ENCODE measurements around the gene CHP2.

The CHP2 gene

DNA sequence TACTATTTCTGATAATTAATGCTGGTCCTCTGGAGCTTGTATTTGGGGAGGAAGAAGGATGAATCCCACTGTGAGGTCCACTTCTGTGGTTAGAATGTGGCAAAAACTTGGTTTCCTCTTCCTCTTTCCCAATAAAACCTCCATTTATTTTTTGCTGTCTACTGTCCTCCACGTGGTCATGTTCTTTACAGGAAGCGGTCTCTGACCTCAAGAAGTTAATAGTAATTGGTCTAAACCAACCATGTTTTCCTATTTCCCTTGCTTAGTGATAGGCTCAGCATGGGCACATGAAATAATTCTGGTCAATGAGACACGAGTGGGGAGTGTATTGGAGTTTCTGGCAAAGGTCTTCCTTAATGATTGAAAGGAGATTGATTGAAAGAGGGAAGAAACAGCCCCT, 33.9 kb downstream of the CHP2 start:
- TF ChIP-seq TAF1 (IDR thresholded peaks at IDR 0.05; ENCODE audit: low read depth): no peak
- no peak for TF ChIP-seq EGR1 (IDR thresholded peaks at IDR 0.05)
- TF ChIP-seq CEBPB (IDR thresholded peaks at IDR 0.05): no peak
- TF ChIP-seq RAD21 (IDR thresholded peaks at IDR 0.05; ENCODE audit: low read depth): no peak
- TF ChIP-seq, protein P1, sequence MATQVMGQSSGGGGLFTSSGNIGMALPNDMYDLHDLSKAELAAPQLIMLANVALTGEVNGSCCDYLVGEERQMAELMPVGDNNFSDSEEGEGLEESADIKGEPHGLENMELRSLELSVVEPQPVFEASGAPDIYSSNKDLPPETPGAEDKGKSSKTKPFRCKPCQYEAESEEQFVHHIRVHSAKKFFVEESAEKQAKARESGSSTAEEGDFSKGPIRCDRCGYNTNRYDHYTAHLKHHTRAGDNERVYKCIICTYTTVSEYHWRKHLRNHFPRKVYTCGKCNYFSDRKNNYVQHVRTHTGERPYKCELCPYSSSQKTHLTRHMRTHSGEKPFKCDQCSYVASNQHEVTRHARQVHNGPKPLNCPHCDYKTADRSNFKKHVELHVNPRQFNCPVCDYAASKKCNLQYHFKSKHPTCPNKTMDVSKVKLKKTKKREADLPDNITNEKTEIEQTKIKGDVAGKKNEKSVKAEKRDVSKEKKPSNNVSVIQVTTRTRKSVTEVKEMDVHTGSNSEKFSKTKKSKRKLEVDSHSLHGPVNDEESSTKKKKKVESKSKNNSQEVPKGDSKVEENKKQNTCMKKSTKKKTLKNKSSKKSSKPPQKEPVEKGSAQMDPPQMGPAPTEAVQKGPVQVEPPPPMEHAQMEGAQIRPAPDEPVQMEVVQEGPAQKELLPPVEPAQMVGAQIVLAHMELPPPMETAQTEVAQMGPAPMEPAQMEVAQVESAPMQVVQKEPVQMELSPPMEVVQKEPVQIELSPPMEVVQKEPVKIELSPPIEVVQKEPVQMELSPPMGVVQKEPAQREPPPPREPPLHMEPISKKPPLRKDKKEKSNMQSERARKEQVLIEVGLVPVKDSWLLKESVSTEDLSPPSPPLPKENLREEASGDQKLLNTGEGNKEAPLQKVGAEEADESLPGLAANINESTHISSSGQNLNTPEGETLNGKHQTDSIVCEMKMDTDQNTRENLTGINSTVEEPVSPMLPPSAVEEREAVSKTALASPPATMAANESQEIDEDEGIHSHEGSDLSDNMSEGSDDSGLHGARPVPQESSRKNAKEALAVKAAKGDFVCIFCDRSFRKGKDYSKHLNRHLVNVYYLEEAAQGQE (IDR thresholded peaks at IDR 0.05; ENCODE audit: low read depth): no peak
- TF ChIP-seq CREB1 (IDR thresholded peaks at IDR 0.05; ENCODE audit: low read depth): no peak

DNA sequence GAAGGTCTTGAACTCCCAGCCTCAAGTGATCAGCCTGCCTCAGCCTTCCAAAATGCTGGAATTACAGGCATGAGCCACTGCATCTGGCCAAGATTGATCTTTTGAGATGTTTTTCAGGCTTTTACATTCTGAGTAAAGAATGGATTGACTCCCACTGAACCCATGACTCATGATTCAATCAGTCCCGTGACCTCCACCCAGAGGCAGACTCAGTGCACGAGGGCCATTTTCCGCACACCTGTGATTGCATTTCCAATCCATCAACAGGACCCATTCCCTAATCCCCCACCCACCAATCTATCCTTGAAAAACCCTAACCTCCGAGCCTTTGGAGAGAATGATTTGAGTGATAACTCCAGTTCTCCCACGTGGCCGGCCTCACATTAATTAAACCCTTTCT, 40.6 kb downstream of the CHP2 start:
- TF ChIP-seq, protein P1 (IDR thresholded peaks at IDR 0.05; ENCODE audit: low read depth): no peak
- TF ChIP-seq TCF12 (IDR thresholded peaks at IDR 0.05; ENCODE audit: low read depth) (no peak), CREB1 (IDR thresholded peaks at IDR 0.05; ENCODE audit: low read depth) (no peak), ZBTB7A (IDR thresholded peaks at IDR 0.05; ENCODE audit: low read depth) (no peak), CEBPB (IDR thresholded peaks at IDR 0.05) (no peak), RAD21 (IDR thresholded peaks at IDR 0.05; ENCODE audit: low read depth) (no peak), YY1 (IDR thresholded peaks at IDR 0.05; ENCODE audit: low read depth) (no peak), NFIC (IDR thresholded peaks at IDR 0.05) (no peak), FOXM1 (IDR thresholded peaks at IDR 0.05; ENCODE audit: borderline replicate concordance, low read depth) (no peak), EP300 (IDR thresholded peaks at IDR 0.05; ENCODE audit: borderline replicate concordance) (no peak), TAF1 (IDR thresholded peaks at IDR 0.05; ENCODE audit: low read depth) (no peak), EGR1 (IDR thresholded peaks at IDR 0.05) (no peak), TEAD4 (IDR thresholded peaks at IDR 0.05) (no peak)
- TF ChIP-seq, protein P2, sequence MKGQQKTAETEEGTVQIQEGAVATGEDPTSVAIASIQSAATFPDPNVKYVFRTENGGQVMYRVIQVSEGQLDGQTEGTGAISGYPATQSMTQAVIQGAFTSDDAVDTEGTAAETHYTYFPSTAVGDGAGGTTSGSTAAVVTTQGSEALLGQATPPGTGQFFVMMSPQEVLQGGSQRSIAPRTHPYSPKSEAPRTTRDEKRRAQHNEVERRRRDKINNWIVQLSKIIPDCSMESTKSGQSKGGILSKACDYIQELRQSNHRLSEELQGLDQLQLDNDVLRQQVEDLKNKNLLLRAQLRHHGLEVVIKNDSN (IDR thresholded peaks at IDR 0.05): no peak
- TF ChIP-seq, protein P3, sequence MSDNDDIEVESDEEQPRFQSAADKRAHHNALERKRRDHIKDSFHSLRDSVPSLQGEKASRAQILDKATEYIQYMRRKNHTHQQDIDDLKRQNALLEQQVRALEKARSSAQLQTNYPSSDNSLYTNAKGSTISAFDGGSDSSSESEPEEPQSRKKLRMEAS (IDR thresholded peaks at IDR 0.05): no peak

DNA sequence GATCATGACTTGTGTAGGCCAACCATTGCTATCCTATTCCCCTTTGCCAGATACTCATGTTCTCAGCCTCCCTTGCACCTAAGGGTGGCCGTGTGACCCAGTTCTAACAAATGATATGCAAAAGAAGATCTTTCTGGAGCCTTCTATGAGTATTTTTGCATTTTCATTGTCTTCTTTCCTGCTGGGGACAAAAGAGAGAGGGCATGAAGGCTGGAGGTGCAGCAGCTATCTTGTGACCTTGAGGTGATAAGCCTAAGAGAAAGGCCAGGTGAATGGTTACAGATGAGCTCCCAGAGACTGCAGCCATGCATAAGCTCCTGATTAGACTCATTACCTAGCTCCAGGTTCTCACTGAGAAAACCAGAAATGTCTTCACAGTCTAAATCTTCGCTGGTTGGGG, 42.1 kb downstream of the CHP2 start:
- TF ChIP-seq CREB1 (IDR thresholded peaks at IDR 0.05; ENCODE audit: low read depth) (no peak), CEBPB (IDR thresholded peaks at IDR 0.05) (no peak), TCF12 (IDR thresholded peaks at IDR 0.05; ENCODE audit: low read depth) (no peak), EP300 (IDR thresholded peaks at IDR 0.05; ENCODE audit: borderline replicate concordance) (no peak), EGR1 (IDR thresholded peaks at IDR 0.05) (no peak), RAD21 (IDR thresholded peaks at IDR 0.05; ENCODE audit: low read depth) (no peak)
- TF ChIP-seq, protein P2 (IDR thresholded peaks at IDR 0.05): no peak

DNA sequence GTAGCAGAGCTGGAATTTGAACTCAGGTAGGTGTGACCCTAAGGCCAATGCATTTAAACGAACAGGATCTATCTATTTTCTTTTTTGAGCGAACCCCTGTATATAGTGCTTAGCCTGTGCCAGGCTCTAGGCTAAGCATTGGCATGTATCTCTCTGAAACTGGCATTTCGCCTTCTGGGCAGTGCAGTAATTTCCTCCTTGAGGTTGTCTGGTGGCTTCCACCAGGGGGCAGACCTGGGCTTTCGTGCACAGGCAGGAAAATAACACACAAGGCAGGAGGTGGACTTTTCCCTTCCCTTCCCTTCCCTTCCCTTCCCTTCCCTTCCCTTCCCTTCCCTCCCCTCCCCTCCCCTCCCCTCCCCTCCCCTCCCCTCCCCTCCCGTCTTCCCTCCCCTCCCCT, 46.6 kb downstream of the CHP2 start:
- TF ChIP-seq TAF1 (IDR thresholded peaks at IDR 0.05; ENCODE audit: low read depth) (no peak), RAD21 (IDR thresholded peaks at IDR 0.05; ENCODE audit: low read depth) (peak; percentile 79)

DNA sequence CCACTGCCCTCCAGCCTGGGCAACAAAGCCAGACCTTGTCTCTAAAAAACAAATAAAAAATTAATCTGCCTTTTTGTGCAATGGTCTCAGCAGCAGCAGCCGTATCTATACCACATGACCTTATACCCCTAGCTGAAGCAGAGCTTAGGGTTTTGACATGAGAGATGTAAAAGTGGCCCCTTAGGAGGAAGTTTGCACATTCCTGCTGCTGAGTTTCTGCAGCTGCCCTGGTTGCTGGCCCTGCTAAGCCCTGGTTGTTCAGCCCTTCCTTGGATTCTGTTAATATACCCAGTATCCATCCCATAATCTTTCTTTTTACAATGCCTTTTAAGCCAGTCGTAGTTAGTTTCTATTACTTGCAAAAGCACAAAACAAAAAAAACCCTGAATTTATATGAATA, 48.0 kb downstream of the CHP2 start:
- TF ChIP-seq CREB1 (IDR thresholded peaks at IDR 0.05; ENCODE audit: low read depth): no peak
- TF ChIP-seq TEAD4 (IDR thresholded peaks at IDR 0.05): no peak
- TF ChIP-seq FOXM1 (IDR thresholded peaks at IDR 0.05; ENCODE audit: borderline replicate concordance, low read depth): no peak
- TF ChIP-seq YY1 (IDR thresholded peaks at IDR 0.05; ENCODE audit: low read depth): no peak
- no peak for TF ChIP-seq EGR1 (IDR thresholded peaks at IDR 0.05)

DNA sequence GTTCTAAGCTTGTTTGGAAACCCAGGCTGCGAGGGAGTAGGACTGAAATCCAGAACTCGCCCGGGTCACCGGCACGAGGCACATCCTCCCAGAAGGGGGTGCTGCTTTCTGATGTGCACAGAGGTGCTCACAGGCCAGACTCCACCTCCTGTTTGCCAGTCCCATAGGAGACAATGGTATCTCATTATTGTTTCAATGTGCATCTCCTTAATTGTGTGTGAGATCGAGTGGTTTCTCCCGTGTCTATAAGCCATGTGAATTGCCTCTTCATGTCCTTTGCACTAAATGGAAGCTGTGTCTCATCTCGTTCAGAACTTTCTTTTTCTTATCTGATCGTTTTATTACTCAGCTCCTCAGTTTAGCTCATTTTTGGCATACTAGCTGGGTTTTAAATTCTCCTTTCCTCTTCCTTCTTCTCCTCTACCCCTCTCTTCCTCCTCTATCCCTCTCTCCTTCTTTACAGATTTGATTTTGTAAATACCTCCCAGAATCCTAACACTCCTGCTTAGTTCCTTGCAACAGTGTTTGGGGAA, 48.8 kb downstream of the CHP2 start:
- TF ChIP-seq YY1 (IDR thresholded peaks at IDR 0.05; ENCODE audit: low read depth) (no peak), RAD21 (IDR thresholded peaks at IDR 0.05; ENCODE audit: low read depth) (peak; percentile 39), NFIC (IDR thresholded peaks at IDR 0.05) (no peak), ZBTB7A (IDR thresholded peaks at IDR 0.05; ENCODE audit: low read depth) (no peak), EGR1 (IDR thresholded peaks at IDR 0.05) (no peak), EP300 (IDR thresholded peaks at IDR 0.05; ENCODE audit: borderline replicate concordance) (no peak), FOXM1 (IDR thresholded peaks at IDR 0.05; ENCODE audit: borderline replicate concordance, low read depth) (no peak)
- TF ChIP-seq, protein P1 (IDR thresholded peaks at IDR 0.05; ENCODE audit: low read depth): no peak
- TF ChIP-seq, protein P2 (IDR thresholded peaks at IDR 0.05): no peak
